Psoas muscle (tissue), 8 donors: Measurements from ENCODE around the gene SYCP2L. TPM values are rescaled to one million over a fixed set of nuclear protein-coding genes. Genes with fewer than 3 reads are reported as not detected.
"Not testable (repeated sequence)": the region's sequence is repeated elsewhere in the genome, so short reads cannot be mapped to it uniquely, and the experiment has no call there.

Experiments used
- ATAC-seq, 4 donors: fragments of 200-7000 bp; cut with Tn5 transposase; one replicate each; pipeline ENCODE4 v1.9.1; 2020; ENCODE audit warnings: moderate library complexity in 3 of 4, mild to moderate bottlenecking in 2 of 4
- DNase-seq, 2 donors: peaks; one replicate each; pipeline ENCODE4 v3.0.0-alpha.2; 2020
- H3K27ac ChIP-seq: fragments of 200-600 bp; one replicate; pipeline ENCODE4 v1.8.0; 2022
- H3K27me3 ChIP-seq, 3 donors: fragments of 200-600 bp in 1 of 3; one replicate each; pipeline versions ENCODE4 v1.6.1 to v1.8.0; 2013 to 2022; ENCODE audit warnings: low read length in 2 of 3, mild to moderate bottlenecking in 2 of 3, moderate library complexity in 1 of 3; ENCODE audit not compliant: insufficient read depth in 3 of 3
- H3K36me3 ChIP-seq, 2 donors: fragments of 200-600 bp in 1 of 2; one replicate each; pipeline versions ENCODE4 v1.6.1 to v1.8.0; 2013 to 2022; ENCODE audit warnings: low read depth in 1 of 2, mild to moderate bottlenecking in 1 of 2, moderate library complexity in 1 of 2; ENCODE audit not compliant: insufficient read depth in 1 of 2
- H3K4me1 ChIP-seq: fragments of 200-600 bp; one replicate; pipeline ENCODE4 v1.8.0; 2022
- H3K4me3 ChIP-seq: fragments of 200-600 bp; one replicate; pipeline ENCODE4 v1.8.0; 2022; ENCODE audit warnings: mild to moderate bottlenecking
- H3K9me3 ChIP-seq: fragments of 200-600 bp; one replicate; pipeline ENCODE4 v1.8.0; 2022
- CTCF ChIP-seq: fragments of 200-600 bp; IDR thresholded peaks from one replicate; pipeline ENCODE4 v1.8.0; 2022; ENCODE audit warnings: antibody characterized with exemption
- WGBS, 3 donors: extraction: QIAGEN DNeasy Blood & Tissue Kit; methylation state at CpG; one replicate each; pipeline versions ENCODE4 v1.1.6 to v1.1.7; 2013; 5-methylcytosine and 5-hydroxymethylcytosine counted together
- intact Hi-C, 2 donors: fragments of 100-400 bp; cut with DNase I; formaldehyde crosslinking; loops; one replicate each; pipeline versions ENCODE4 v1.11.0 to v1.14.2; 2022
- polyA plus RNA-seq, 3 donors: library from polyadenylated mRNA; stranded (reverse); fragments of 200-250 nt; gene quantifications; one replicate each; pipeline ENCODE4 v1.2.3, GENCODE V29; 2013
- total RNA-seq, 4 donors: library from RNA; stranded (reverse); fragmentation: NEBNext Ultra II Directional in 2 of 4; extraction: Animal tissue kit (Norgen Biotek cat#: 25700) in 2 of 4; gene quantifications; one replicate each; pipeline versions ENCODE4 v1.2.1 to v1.2.4, GENCODE V29; 2021 to 2023
- donor health status: healthy with polysubstance abuse.
- donor health status: DM: no; HTN: no; CAD: no; lungs with moderate emphysema.
- donor health status: Bipolar disorder and iron deficiency.
- donor health status: healthy.
- donor health status: DM: yes; HTN: yes; CAD: no.
- donor health status: DM: no; HTN: no; CAD: no.
- donor health status: DM: no; HTN: no; CAD: no.
- donor health status: DM: yes; HTN: yes; CAD: no.

SYCP2L gene
- total and polyA plus RNA-seq, 7 donors = 0.08 to 0.99 (median 0.19) TPM; not detected in 1

GRCh38 chr6:10884245-10884972 is 2.4 kb upstream of the SYCP2L start:
- Histone ChIP-seq H3K36me3 (no peaks in the 10 kb centered on the region), H3K4me3 (no peak overlapping the region), H3K9me3 (no peaks in the 10 kb centered on the region), H3K27me3 (peaks cover 0 to 84% (median 21%) of the 10 kb centered on the region in 3 donors), H3K4me1 (peaks cover 3% of the 10 kb centered on the region), H3K27ac (no peak overlapping the region)
- intact Hi-C loops = no loop called here
- no peak for TF ChIP-seq CTCF
- WGBS, 3 donors = 18 to 24% (median 22%) methylated on average over 24 of the region's 24 CpGs
- ATAC-seq (no peak), DNase-seq (no peak)

GRCh38 chr6:10886365-10886690 is 524 bp upstream of the SYCP2L start:
- intact Hi-C loops, H3K4me1 ChIP-seq, H3K9me3 ChIP-seq, H3K36me3 ChIP-seq, DNase-seq, H3K27ac ChIP-seq, ATAC-seq: not testable (repeated sequence)
- 12 to 21% (median 19%) methylated on average over 11 of the region's 11 CpGs for WGBS, 3 donors
- Histone ChIP-seq H3K4me3 (peak overlapping the region; percentile 54), H3K27me3 (peaks cover 0 to 71% (median 24%) of the 10 kb centered on the region in 3 donors)

GRCh38 chr6:10890151-10890550 is 3.3 kb downstream of the SYCP2L start:
- TF ChIP-seq CTCF = no peak
- ATAC-seq = no peak
- no peak for DNase-seq
- Histone ChIP-seq H3K27ac (no peak overlapping the region), H3K4me3 (no peak overlapping the region), H3K27me3 (peaks cover 0 to 36% (median 7%) of the 10 kb centered on the region in 3 donors), H3K9me3 (no peaks in the 10 kb centered on the region), H3K36me3 (no peaks in the 10 kb centered on the region), H3K4me1 (no peaks in the 10 kb centered on the region)
- WGBS, 3 donors = 93 to 97% (median 97%) methylated on average over 1 of the region's 1 CpG
- intact Hi-C loops = no loop called here

- TF ChIP-seq CTCF = no peak
- DNase-seq = no peak
- Histone ChIP-seq H3K4me1 (no peaks in the 10 kb centered on the region), H3K9me3 (no peaks in the 10 kb centered on the region), H3K36me3 (no peaks in the 10 kb centered on the region), H3K27me3 (peaks cover 0 to 18% (median 7%) of the 10 kb centered on the region in 3 donors), H3K27ac (no peak overlapping the region), H3K4me3 (no peak overlapping the region)
- intact Hi-C loops = no loop called here
- no peak for ATAC-seq
- 82 to 91% (median 87%) methylated on average over 5 of the region's 5 CpGs for WGBS, 3 donors
Observed at GRCh38 chr6:10891960-10892359, 5.1 kb downstream of the SYCP2L start.

GRCh38 chr6:10894958-10895357 is 8.1 kb downstream of the SYCP2L start:
- H3K27ac ChIP-seq = no peak overlapping the region
- DNase-seq (no peak), ATAC-seq (no peak)
- intact Hi-C loops = no loop called here
- H3K27me3 ChIP-seq = no peaks in the 10 kb centered on the region
- no peaks in the 10 kb centered on the region for H3K36me3 ChIP-seq
- 52 to 59% (median 56%) methylated on average over 6 of the region's 6 CpGs for WGBS, 3 donors
- no peak for TF ChIP-seq CTCF
- no peaks in the 10 kb centered on the region for H3K4me1 ChIP-seq
- H3K4me3 ChIP-seq = no peak overlapping the region
- H3K9me3 ChIP-seq = no peaks in the 10 kb centered on the region
